ENCODE results near the gene TLE6.
"Not testable (repeated sequence)": the region's sequence is repeated elsewhere in the genome, so short reads cannot be mapped to it uniquely, and the experiment has no call there.

- TF ChIP-seq CTCF, POLR2A, POLR2AphosphoS5, EP300 (IDR thresholded peaks at IDR 0.05): not testable (repeated sequence)
Observed at GRCh38 chr19:2992333-2992732, 15.0 kb downstream of the TLE6 start.

Measured in upper lobe of left lung (tissue), 4 donors.